Endothelial cell (in vitro differentiated cells): ENCODE measurements around the gene PXDN. TPM values are rescaled to one million over a fixed set of nuclear protein-coding genes. Genes with fewer than 3 reads are reported as not detected.

ENCODE experiments used
- DNase-seq: peaks from one replicate; pipeline ENCODE4 v3.0.0; 2021; ENCODE audit warnings: low spot score
- H3K27ac Mint-ChIP-seq: one replicate; pipeline ENCODE4 v1.8.0; 2021; ENCODE audit warnings: mixed read lengths, inconsistent platforms; ENCODE audit not compliant: unreplicated experiment
- H3K27me3 Mint-ChIP-seq: one replicate; pipeline ENCODE4 v1.8.0; 2021; ENCODE audit warnings: mild to moderate bottlenecking, moderate library complexity, mixed read lengths, inconsistent platforms; ENCODE audit not compliant: unreplicated experiment
- H3K36me3 Mint-ChIP-seq: one replicate; pipeline ENCODE4 v1.8.0; 2021; ENCODE audit warnings: mild to moderate bottlenecking, low read depth, mixed read lengths, inconsistent platforms; ENCODE audit not compliant: unreplicated experiment
- H3K4me1 Mint-ChIP-seq: one replicate; pipeline ENCODE4 v1.8.0; 2021; ENCODE audit warnings: mild to moderate bottlenecking, mixed read lengths, inconsistent platforms; ENCODE audit not compliant: unreplicated experiment
- H3K4me3 Mint-ChIP-seq: one replicate; pipeline ENCODE4 v1.8.0; 2021; ENCODE audit warnings: mild to moderate bottlenecking, mixed read lengths, inconsistent platforms; ENCODE audit not compliant: unreplicated experiment
- H3K9me3 Mint-ChIP-seq: one replicate; pipeline ENCODE4 v1.8.0; 2021; ENCODE audit warnings: mixed read lengths, inconsistent platforms; ENCODE audit not compliant: unreplicated experiment
- CTCF ChIP-seq: fragments of 200-600 bp; sonication (generic); IDR thresholded peaks from one replicate; pipeline ENCODE4 v1.5.0; 2021; ENCODE audit warnings: antibody characterized with exemption; ENCODE audit not compliant: unreplicated experiment
- total RNA-seq: library from RNA; stranded (reverse); fragmentation: NEBNext Ultra II Directional; extraction: Animal tissue kit (Norgen Biotek cat#: 25700); gene quantifications from one replicate; pipeline ENCODE4 v1.2.1, GENCODE V29; 2021; ENCODE audit not compliant: unreplicated experiment

The PXDN gene
- total RNA-seq, 1 donor from 2014 or later, result 521 TPM

GRCh38 chr2:1674766-1675397, 69.4 kb downstream of the PXDN start:
- no peak for DNase-seq
- Mint-ChIP-seq H3K4me1 (peaks cover 11% of the 10 kb centered on the region), H3K27ac (peak overlapping the region; percentile 31), H3K27me3 (peaks cover 13% of the 10 kb centered on the region), H3K9me3 (no peaks in the 10 kb centered on the region), H3K36me3 (peaks cover 43% of the 10 kb centered on the region), H3K4me3 (peak overlapping the region; percentile 12)
- no peak for TF ChIP-seq CTCF

- Mint-ChIP-seq H3K9me3 (no peaks in the 10 kb centered on the region), H3K27ac (no peak overlapping the region), H3K4me3 (no peak overlapping the region), H3K36me3 (peaks cover 45% of the 10 kb centered on the region), H3K4me1 (peaks cover 13% of the 10 kb centered on the region), H3K27me3 (peaks cover 13% of the 10 kb centered on the region)
- TF ChIP-seq CTCF, result no peak
- no peak for DNase-seq
Measured at GRCh38 chr2:1674276-1674675, 70.0 kb downstream of the PXDN start.

- H3K4me3 Mint-ChIP-seq, result no peak overlapping the region
- no peaks in the 10 kb centered on the region for H3K9me3 Mint-ChIP-seq
- no peak overlapping the region for H3K27ac Mint-ChIP-seq
- DNase-seq, result no peak
- no peak for TF ChIP-seq CTCF
- peaks cover 13% of the 10 kb centered on the region for H3K4me1 Mint-ChIP-seq
- H3K36me3 Mint-ChIP-seq, result peaks cover 52% of the 10 kb centered on the region
- H3K27me3 Mint-ChIP-seq, result peaks cover 13% of the 10 kb centered on the region
Measured at GRCh38 chr2:1673160-1673944, 71.0 kb downstream of the PXDN start.

GRCh38 chr2:1672738-1673137, 71.6 kb downstream of the PXDN start:
- Mint-ChIP-seq H3K4me1 (peaks cover 18% of the 10 kb centered on the region), H3K4me3 (no peak overlapping the region), H3K36me3 (peaks cover 52% of the 10 kb centered on the region), H3K27me3 (peaks cover 12% of the 10 kb centered on the region), H3K27ac (no peak overlapping the region), H3K9me3 (no peaks in the 10 kb centered on the region)
- DNase-seq, result no peak
- no peak for TF ChIP-seq CTCF

GRCh38 chr2:1671916-1672315, 72.4 kb downstream of the PXDN start:
- no peak for TF ChIP-seq CTCF
- H3K36me3 Mint-ChIP-seq, result peaks cover 55% of the 10 kb centered on the region

More at GRCh38 chr2:1671916-1672315, 72.4 kb downstream of the PXDN start:
- H3K27me3 Mint-ChIP-seq, result peaks cover 12% of the 10 kb centered on the region
- no peak overlapping the region for H3K27ac Mint-ChIP-seq
- H3K4me1 Mint-ChIP-seq, result peaks cover 23% of the 10 kb centered on the region
- no peak for DNase-seq
- H3K4me3 Mint-ChIP-seq, result no peak overlapping the region
- no peaks in the 10 kb centered on the region for H3K9me3 Mint-ChIP-seq
